GM10266 (cell line): ENCODE measurements around the gene ZNF532.

Experiments used
- DNase-seq: peaks from one replicate; pipeline ENCODE4 v3.0.0; 2012; ENCODE audit errors: extremely low spot score
- TF ChIP-seq, protein P1 (sequence below): IDR thresholded peaks from 2 replicates; pipeline ENCODE4 v1.5.1; 2012; ENCODE audit warnings: mild to moderate bottlenecking, low read depth; ENCODE audit not compliant: control insufficient read depth, insufficient read depth; ENCODE audit errors: missing control alignments

Gene ZNF532

GRCh38 chr18:58997811-58998337 lies 133.2 kb downstream of the ZNF532 start:
- TF ChIP-seq, protein P1, sequence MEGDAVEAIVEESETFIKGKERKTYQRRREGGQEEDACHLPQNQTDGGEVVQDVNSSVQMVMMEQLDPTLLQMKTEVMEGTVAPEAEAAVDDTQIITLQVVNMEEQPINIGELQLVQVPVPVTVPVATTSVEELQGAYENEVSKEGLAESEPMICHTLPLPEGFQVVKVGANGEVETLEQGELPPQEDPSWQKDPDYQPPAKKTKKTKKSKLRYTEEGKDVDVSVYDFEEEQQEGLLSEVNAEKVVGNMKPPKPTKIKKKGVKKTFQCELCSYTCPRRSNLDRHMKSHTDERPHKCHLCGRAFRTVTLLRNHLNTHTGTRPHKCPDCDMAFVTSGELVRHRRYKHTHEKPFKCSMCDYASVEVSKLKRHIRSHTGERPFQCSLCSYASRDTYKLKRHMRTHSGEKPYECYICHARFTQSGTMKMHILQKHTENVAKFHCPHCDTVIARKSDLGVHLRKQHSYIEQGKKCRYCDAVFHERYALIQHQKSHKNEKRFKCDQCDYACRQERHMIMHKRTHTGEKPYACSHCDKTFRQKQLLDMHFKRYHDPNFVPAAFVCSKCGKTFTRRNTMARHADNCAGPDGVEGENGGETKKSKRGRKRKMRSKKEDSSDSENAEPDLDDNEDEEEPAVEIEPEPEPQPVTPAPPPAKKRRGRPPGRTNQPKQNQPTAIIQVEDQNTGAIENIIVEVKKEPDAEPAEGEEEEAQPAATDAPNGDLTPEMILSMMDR: no peak
- no peak for DNase-seq

DNA sequence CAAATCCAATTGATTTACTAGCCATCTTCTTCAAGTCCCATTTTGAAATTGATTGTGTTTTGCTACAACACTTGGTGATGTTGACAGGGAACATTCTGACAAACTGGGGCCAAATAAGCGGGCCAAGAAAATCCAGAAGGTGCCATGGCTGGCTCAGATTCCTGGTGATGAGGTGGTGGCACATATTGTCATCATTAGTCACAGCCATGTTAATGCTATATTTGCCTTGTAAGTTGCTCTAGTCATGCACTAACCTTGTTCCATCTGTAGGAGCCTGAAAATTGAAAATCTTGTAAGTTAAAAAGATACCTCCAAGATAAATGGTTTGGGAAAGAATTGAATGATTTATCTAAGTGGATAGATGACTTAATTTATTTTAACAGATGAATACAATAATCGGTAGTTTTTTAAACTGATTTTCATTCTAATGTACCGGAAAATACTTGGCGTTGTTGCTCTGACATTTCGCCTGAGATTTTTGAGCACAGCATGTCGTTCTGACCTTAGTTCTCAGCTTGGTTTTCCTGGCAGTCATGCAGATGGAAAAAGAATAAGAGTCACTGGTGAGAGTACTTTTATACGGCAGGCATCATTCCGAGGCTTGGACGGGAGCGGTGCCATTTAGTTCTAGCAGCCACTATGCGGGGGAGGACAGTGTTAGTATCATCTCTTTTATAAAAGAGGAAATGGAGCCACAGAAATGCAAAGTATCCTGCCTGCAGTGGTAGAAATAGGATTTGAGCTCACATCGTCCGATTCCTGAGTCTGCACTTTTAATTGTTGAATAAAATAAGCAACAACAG lies 133.9 kb downstream of the ZNF532 start:
- no peak for DNase-seq
- TF ChIP-seq, protein P1: no peak

DNA sequence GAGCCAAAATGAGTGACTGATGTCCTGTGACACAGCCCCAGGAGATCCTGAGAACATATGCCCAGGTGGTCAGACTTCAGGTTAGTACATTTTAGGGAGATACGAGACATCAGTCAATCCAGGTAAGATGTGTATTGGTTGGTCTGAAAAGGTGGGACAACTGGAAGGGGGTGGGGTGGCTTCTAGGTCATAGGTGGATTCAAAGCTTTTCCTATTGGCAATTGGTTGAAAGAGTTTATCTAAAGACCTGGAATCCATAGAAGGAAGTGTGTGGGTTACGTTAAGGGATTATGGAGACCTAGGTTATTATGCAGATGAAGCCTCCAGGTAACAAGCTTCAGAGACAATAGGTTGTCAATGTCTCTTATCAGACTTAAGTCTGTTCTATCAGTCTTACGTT lies 136.5 kb downstream of the ZNF532 start:
- no peak for DNase-seq
- TF ChIP-seq, protein P1: no peak

DNA sequence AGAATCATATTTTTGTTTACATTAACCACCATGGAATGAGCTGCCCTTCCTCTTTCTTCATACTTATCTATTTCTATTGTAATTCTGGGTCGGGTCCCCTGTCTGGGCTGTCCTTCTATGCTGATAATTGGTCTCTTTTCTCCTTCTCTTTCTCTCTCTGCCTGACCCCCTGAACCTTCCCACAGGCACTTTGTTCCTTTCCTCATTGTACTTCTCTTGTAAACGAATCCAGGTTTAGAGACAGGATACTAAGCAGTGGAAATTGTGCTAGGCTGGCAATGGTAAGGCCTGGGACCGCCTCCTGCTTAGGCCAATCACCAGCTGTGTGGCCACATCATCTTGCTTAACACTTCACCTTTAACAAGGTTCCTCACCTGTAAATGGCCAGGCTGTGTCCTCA lies 137.0 kb downstream of the ZNF532 start:
- DNase-seq: no peak
- TF ChIP-seq, protein P1: no peak

GRCh38 chr18:59002974-59003594 lies 138.4 kb downstream of the ZNF532 start:
- TF ChIP-seq, protein P1: no peak
- no peak for DNase-seq

GRCh38 chr18:59005262-59005661 lies 140.6 kb downstream of the ZNF532 start:
- DNase-seq: no peak
- TF ChIP-seq, protein P1: no peak
